ENCODE data around the gene COL9A1.

GRCh38 chr6:70314296-70314695 is 11.4 kb upstream of the COL9A1 start:
- TF ChIP-seq SUZ12 (IDR thresholded peaks at IDR 0.05) (no peak), FOXK2 (IDR thresholded peaks at IDR 0.05) (no peak), NFRKB (IDR thresholded peaks at IDR 0.05) (no peak), FOXA1 (IDR thresholded peaks at IDR 0.05) (no peak), SP1 (IDR thresholded peaks at IDR 0.05) (no peak)

Measured in HEK293T (cell line).